Sigmoid colon (tissue), 3 donors: ENCODE measurements around the gene TBKBP1.

Experiments
- POLR2A ChIP-seq, 2 donors: fragments of 450-650 bp; IDR thresholded peaks; one replicate each; pipeline ENCODE4 v1.6.1; 2016; ENCODE audit warnings: antibody characterized with exemption in 2 of 2, mild to moderate bottlenecking in 2 of 2, moderate library complexity in 2 of 2
- TF ChIP-seq, protein P1 (sequence below), 4 experiments: fragments of 450-650 bp in 3 of 4; fragments of 200-600 bp in 1 of 4; IDR thresholded peaks; one replicate each; pipeline ENCODE4 v1.5.1; 2016 to 2019; ENCODE audit warnings: antibody characterized with exemption in 4 of 4, mild to moderate bottlenecking in 3 of 4, moderate library complexity in 2 of 4

- TF ChIP-seq, protein P1, sequence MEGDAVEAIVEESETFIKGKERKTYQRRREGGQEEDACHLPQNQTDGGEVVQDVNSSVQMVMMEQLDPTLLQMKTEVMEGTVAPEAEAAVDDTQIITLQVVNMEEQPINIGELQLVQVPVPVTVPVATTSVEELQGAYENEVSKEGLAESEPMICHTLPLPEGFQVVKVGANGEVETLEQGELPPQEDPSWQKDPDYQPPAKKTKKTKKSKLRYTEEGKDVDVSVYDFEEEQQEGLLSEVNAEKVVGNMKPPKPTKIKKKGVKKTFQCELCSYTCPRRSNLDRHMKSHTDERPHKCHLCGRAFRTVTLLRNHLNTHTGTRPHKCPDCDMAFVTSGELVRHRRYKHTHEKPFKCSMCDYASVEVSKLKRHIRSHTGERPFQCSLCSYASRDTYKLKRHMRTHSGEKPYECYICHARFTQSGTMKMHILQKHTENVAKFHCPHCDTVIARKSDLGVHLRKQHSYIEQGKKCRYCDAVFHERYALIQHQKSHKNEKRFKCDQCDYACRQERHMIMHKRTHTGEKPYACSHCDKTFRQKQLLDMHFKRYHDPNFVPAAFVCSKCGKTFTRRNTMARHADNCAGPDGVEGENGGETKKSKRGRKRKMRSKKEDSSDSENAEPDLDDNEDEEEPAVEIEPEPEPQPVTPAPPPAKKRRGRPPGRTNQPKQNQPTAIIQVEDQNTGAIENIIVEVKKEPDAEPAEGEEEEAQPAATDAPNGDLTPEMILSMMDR (IDR thresholded peaks at IDR 0.05) = no peak
- no peak for TF ChIP-seq POLR2A (IDR thresholded peaks at IDR 0.05)
These were observed 47.3 kb downstream of the TBKBP1 start for GRCh38 chr17:47741109-47741792.
